Urinary bladder (tissue), 4 donors: Measurements from ENCODE around the gene GKN1. TPM values are rescaled to one million over a fixed set of nuclear protein-coding genes. Genes with fewer than 3 reads are reported as not detected.
A peak's percentile ranks its signal among the peaks of the same experiment; 100 is the strongest.
"Not testable (repeated sequence)": the region's sequence is repeated elsewhere in the genome, so short reads cannot be mapped to it uniquely, and the experiment has no call there.

Experiments used
- DNase-seq: peaks from one replicate; pipeline ENCODE4 v3.0.0-alpha.2; 2015; ENCODE audit errors: extremely low spot score
- H3K27ac ChIP-seq: one replicate; pipeline ENCODE4 v1.5.1; 2013; ENCODE audit warnings: low read depth, mild to moderate bottlenecking, moderate library complexity
- H3K36me3 ChIP-seq: one replicate; pipeline ENCODE4 v1.6.1; 2013; ENCODE audit warnings: mild to moderate bottlenecking, moderate library complexity; ENCODE audit not compliant: insufficient read depth
- H3K4me1 ChIP-seq: one replicate; pipeline ENCODE4 v1.6.1; 2013; ENCODE audit warnings: mild to moderate bottlenecking, moderate library complexity; ENCODE audit not compliant: insufficient read depth
- H3K4me3 ChIP-seq: one replicate; pipeline ENCODE4 v1.5.1; 2013; ENCODE audit warnings: low read depth, low read length
- WGBS: extraction: QIAGEN DNeasy Blood & Tissue Kit; methylation state at CpG from one replicate; pipeline ENCODE4 v1.1.7; 2013; 5-methylcytosine and 5-hydroxymethylcytosine counted together
- polyA plus RNA-seq: library from polyadenylated mRNA; stranded (reverse); fragments of 200-250 nt; gene quantifications from one replicate; pipeline ENCODE4 v1.2.3, GENCODE V29; 2013
- total RNA-seq: library from RNA; depleted of rRNA; stranded (reverse); fragments of >200 nt; gene quantifications from one replicate; pipeline ENCODE4 v1.2.3, GENCODE V29; 2014
- donor health status: healthy with polysubstance abuse.
- donor health status: healthy.

Gene GKN1
- total and polyA plus RNA-seq, 2 donors: 0.47 TPM; not detected in 1

GRCh38 chr2:68942827-68943226 lies 31.6 kb upstream of the GKN1 start:
- Histone ChIP-seq H3K4me1 (no peaks in the 10 kb centered on the region), H3K27ac (no peak overlapping the region), H3K4me3 (no peak overlapping the region), H3K36me3 (no peaks in the 10 kb centered on the region)
- DNase-seq: no peak

- DNase-seq: peak; percentile 59
- WGBS: 41% methylated on average over 27 of the region's 27 CpGs
- no peak overlapping the region for H3K4me3 ChIP-seq
- H3K4me1 ChIP-seq: no peaks in the 10 kb centered on the region
- no peaks in the 10 kb centered on the region for H3K36me3 ChIP-seq
- no peak overlapping the region for H3K27ac ChIP-seq
Observed at GRCh38 chr2:68943581-68944568, 30.6 kb upstream of the GKN1 start.

- 82% methylated on average over 3 of the region's 3 CpGs for whole genome bisulfite sequencing
- Histone ChIP-seq H3K27ac (no peak overlapping the region), H3K36me3 (no peaks in the 10 kb centered on the region), H3K4me3 (no peak overlapping the region), H3K4me1 (no peaks in the 10 kb centered on the region)
- DNase-seq: no peak
Observed at GRCh38 chr2:68946117-68946516, 28.3 kb upstream of the GKN1 start.

- no peaks in the 10 kb centered on the region for H3K4me1 ChIP-seq
- H3K27ac ChIP-seq: no peak overlapping the region
- WGBS: 86% methylated on average over 1 of the region's 1 CpG
- DNase-seq: no peak
- H3K36me3 ChIP-seq: no peaks in the 10 kb centered on the region
- no peak overlapping the region for H3K4me3 ChIP-seq
Observed at GRCh38 chr2:68948710-68949109, 25.7 kb upstream of the GKN1 start.

GRCh38 chr2:68951899-68952298 lies 22.5 kb upstream of the GKN1 start:
- Histone ChIP-seq H3K4me3 (no peak overlapping the region), H3K4me1 (no peaks in the 10 kb centered on the region), H3K27ac (no peak overlapping the region), H3K36me3 (no peaks in the 10 kb centered on the region)
- DNase-seq: no peak
- 85% methylated on average over 4 of the region's 4 CpGs for WGBS

- no peaks in the 10 kb centered on the region for H3K36me3 ChIP-seq
- 87% methylated on average over 4 of the region's 4 CpGs for WGBS
- no peak within 1 kb of the TSS for H3K27ac ChIP-seq
- H3K4me1 ChIP-seq: no peaks in the 10 kb centered on the region
- no peak for DNase-seq
- H3K4me3 ChIP-seq: no peak within 1 kb of the TSS
Observed at GRCh38 chr2:68952887-68953521, 21.4 kb upstream of the GKN1 start, which contains the start of gene GKN2. GKN2 (minus strand) TSS chr2:68952893; CDS start chr2:68952861, 32 bp downstream.

- DNase-seq, H3K4me1 ChIP-seq, H3K4me3 ChIP-seq, H3K27ac ChIP-seq, H3K36me3 ChIP-seq: not testable (repeated sequence)
- WGBS: 97% methylated on average over 5 of the region's 5 CpGs
Observed at GRCh38 chr2:68955432-68955831, 19.0 kb upstream of the GKN1 start.

- 83% methylated on average over 1 of the region's 1 CpG for WGBS
- no peaks in the 10 kb centered on the region for H3K36me3 ChIP-seq
Observed at GRCh38 chr2:68959001-68959400, 15.4 kb upstream of the GKN1 start.

GRCh38 chr2:68961380-68961779 lies 13.1 kb upstream of the GKN1 start:
- Histone ChIP-seq H3K4me1 (no peaks in the 10 kb centered on the region), H3K36me3 (no peaks in the 10 kb centered on the region), H3K27ac (no peak overlapping the region), H3K4me3 (no peak overlapping the region)
- DNase-seq: no peak
- WGBS: 96% methylated on average over 4 of the region's 4 CpGs

More at GRCh38 chr2:68959001-68959400, 15.4 kb upstream of the GKN1 start:
- Histone ChIP-seq H3K4me1 (no peaks in the 10 kb centered on the region), H3K4me3 (no peak overlapping the region), H3K27ac (no peak overlapping the region)
- DNase-seq: no peak

- Histone ChIP-seq H3K4me1 (no peaks in the 10 kb centered on the region), H3K27ac (no peak overlapping the region)
Observed at GRCh38 chr2:68964282-68964681, 10.2 kb upstream of the GKN1 start.

GRCh38 chr2:68968221-68968620 lies 6.2 kb upstream of the GKN1 start:
- no peak overlapping the region for H3K27ac ChIP-seq
- H3K36me3 ChIP-seq: no peaks in the 10 kb centered on the region
- no peak overlapping the region for H3K4me3 ChIP-seq
- 77% methylated on average over 1 of the region's 1 CpG for WGBS
- no peak for DNase-seq
- H3K4me1 ChIP-seq: no peaks in the 10 kb centered on the region

More at GRCh38 chr2:68964282-68964681, 10.2 kb upstream of the GKN1 start:
- DNase-seq: no peak
- no peaks in the 10 kb centered on the region for H3K36me3 ChIP-seq
- H3K4me3 ChIP-seq: no peak overlapping the region

- H3K36me3 ChIP-seq: no peaks in the 10 kb centered on the region
- no peak overlapping the region for H3K4me3 ChIP-seq
- no peaks in the 10 kb centered on the region for H3K4me1 ChIP-seq
- WGBS: 84% methylated on average over 8 of the region's 8 CpGs
- DNase-seq: no peak
- no peak overlapping the region for H3K27ac ChIP-seq
Observed at GRCh38 chr2:68969736-68970490, 4.5 kb upstream of the GKN1 start.

GRCh38 chr2:68970566-68971265 lies 3.7 kb upstream of the GKN1 start:
- no peak overlapping the region for H3K27ac ChIP-seq
- H3K4me3 ChIP-seq: no peak overlapping the region
- no peak for DNase-seq
- H3K36me3 ChIP-seq: no peaks in the 10 kb centered on the region
- no peaks in the 10 kb centered on the region for H3K4me1 ChIP-seq
- WGBS: 74% methylated on average over 8 of the region's 8 CpGs
